Stimulated activated CD4-positive, alpha-beta T cell treated with anti-CD3 and anti-CD28 coated beads, Interleukin-12 subunit alpha, Interleukin-12 subunit beta, amount 100 ng/mL, for 24 hours (primary cell): ENCODE results near the gene ZNF558.

ENCODE experiments used
- DNase-seq, 2 experiments: peaks; one replicate each; pipeline ENCODE4 v3.0.0-alpha.2; 2020; ENCODE audit warnings: low read depth in 2 of 2

ZNF558 gene

GRCh38 chr19:8832132-8833021 lies at the start of gene ZNF558, which contains the start of gene MBD3L1:
TSS of gene ZNF558 (minus strand) at chr19:8832304. CDS start at chr19:8822659, 9,645 bp downstream.
TSS of gene MBD3L1 (plus strand) at chr19:8832377. CDS start at chr19:8842679, 10,302 bp downstream.
- DNase-seq = peak; percentile 98 to 99

GRCh38 chr19:8881512-8881911 lies 49.4 kb upstream of the ZNF558 start:
- DNase-seq = no peak

GRCh38 chr19:8880868-8881488 lies 48.9 kb upstream of the ZNF558 start:
- no peak for DNase-seq

- no peak for DNase-seq
These were observed 46.0 kb upstream of the ZNF558 start for GRCh38 chr19:8877854-8878705.

GRCh38 chr19:8866344-8866743 lies 34.2 kb upstream of the ZNF558 start:
- DNase-seq = no peak

GRCh38 chr19:8858260-8858659 lies 26.2 kb upstream of the ZNF558 start:
- DNase-seq = no peak

GRCh38 chr19:8850488-8850887 lies 18.4 kb upstream of the ZNF558 start:
- no peak for DNase-seq

- DNase-seq = no peak
These were observed 17.1 kb upstream of the ZNF558 start for GRCh38 chr19:8849232-8849631.

- DNase-seq = no peak
These were observed 14.7 kb upstream of the ZNF558 start for GRCh38 chr19:8846819-8847218.

GRCh38 chr19:8840708-8841107 lies 8.6 kb upstream of the ZNF558 start:
- no peak for DNase-seq

- DNase-seq = no peak
These were observed 3.8 kb upstream of the ZNF558 start for GRCh38 chr19:8835877-8836276.

- DNase-seq = no peak
These were observed 3.3 kb upstream of the ZNF558 start for GRCh38 chr19:8835446-8835845.

- DNase-seq = no peak
These were observed 322 bp downstream of the ZNF558 start for GRCh38 chr19:8831832-8832131.

GRCh38 chr19:8831373-8831772 lies 731 bp downstream of the ZNF558 start:
- DNase-seq = no peak

GRCh38 chr19:8827277-8827676 lies 4.8 kb downstream of the ZNF558 start:
- DNase-seq = no peak

GRCh38 chr19:8826371-8826770 lies 5.7 kb downstream of the ZNF558 start:
- DNase-seq = no peak

- no peak for DNase-seq
These were observed 10.3 kb downstream of the ZNF558 start for GRCh38 chr19:8821748-8822241.

GRCh38 chr19:8820234-8820633 lies 11.9 kb downstream of the ZNF558 start:
- no peak for DNase-seq

GRCh38 chr19:8815780-8816179 lies 16.3 kb downstream of the ZNF558 start:
- DNase-seq = no peak

GRCh38 chr19:8814176-8814575 lies 17.9 kb downstream of the ZNF558 start:
- no peak for DNase-seq

- DNase-seq = no peak
These were observed 20.6 kb downstream of the ZNF558 start for GRCh38 chr19:8811315-8812172.
